Cortex of kidney (tissue), 1 donor: Measurements from ENCODE around the gene BSX.

ENCODE experiments used
- DNase-seq: peaks from one replicate; lab custom pipeline; 2025; lab: John Stamatoyannopoulos, UW

BSX gene

GRCh38 chr11:122954455-122954854, 27.2 kb downstream of the BSX start:
- no peak for DNase-seq

- no peak for DNase-seq
Observed at GRCh38 chr11:122951211-122951610, 30.4 kb downstream of the BSX start.

- DNase-seq = no peak
Observed at GRCh38 chr11:122938557-122938956, 43.1 kb downstream of the BSX start.

GRCh38 chr11:122937983-122938382, 43.7 kb downstream of the BSX start:
- DNase-seq = no peak

GRCh38 chr11:122933416-122933815, 48.2 kb downstream of the BSX start:
- no peak for DNase-seq

GRCh38 chr11:122931510-122931909, 50.1 kb downstream of the BSX start:
- DNase-seq = no peak
